GM20000 (cell line): ENCODE results near the gene XPR1.

Experiments
- DNase-seq: peaks from one replicate; pipeline ENCODE4 v3.0.0; 2012; ENCODE audit warnings: low spot score
- CTCF ChIP-seq: IDR thresholded peaks from 2 replicates; pipeline ENCODE4 v1.5.1; 2012; ENCODE audit warnings: mild to moderate bottlenecking, control low read depth; ENCODE audit errors: extremely low read depth, missing control alignments

Gene XPR1

GRCh38 chr1:180893614-180894013 lies 261.8 kb downstream of the XPR1 start:
- no peak for DNase-seq
- no peak for TF ChIP-seq CTCF

- no peak for TF ChIP-seq CTCF
- DNase-seq, result no peak
These were observed 264.3 kb downstream of the XPR1 start for GRCh38 chr1:180896161-180896560.

- DNase-seq, result no peak
- TF ChIP-seq CTCF, result no peak
These were observed 266.8 kb downstream of the XPR1 start for GRCh38 chr1:180898441-180899219.

- no peak for TF ChIP-seq CTCF
- DNase-seq, result no peak
These were observed 267.4 kb downstream of the XPR1 start for GRCh38 chr1:180899262-180899661.

GRCh38 chr1:180901076-180901990 lies 269.5 kb downstream of the XPR1 start:
- DNase-seq, result no peak
- TF ChIP-seq CTCF, result no peak

- DNase-seq, result no peak
- TF ChIP-seq CTCF, result no peak
These were observed 270.7 kb downstream of the XPR1 start for GRCh38 chr1:180902541-180902940.

- no peak for TF ChIP-seq CTCF
- no peak for DNase-seq
These were observed 274.1 kb downstream of the XPR1 start for GRCh38 chr1:180905927-180906326.
